DOHH2 (cell line): ENCODE measurements around the gene RHO.

Source experiments
- CTCF ChIP-seq: fragments of 200-600 bp; sonication (generic); IDR thresholded peaks from one replicate; pipeline ENCODE4 v1.5.1; 2014; ENCODE audit warnings: antibody characterized with exemption, mild to moderate bottlenecking, low read depth, low read length; ENCODE audit not compliant: poor library complexity, severe bottlenecking
- EZH2phosphoT487 ChIP-seq: fragments of 200-600 bp; sonication (generic); IDR thresholded peaks from 2 replicates; pipeline ENCODE4 v1.6.1; 2017; ENCODE audit warnings: borderline replicate concordance, mild to moderate bottlenecking, antibody characterized with exemption, low read length, moderate library complexity, mixed read lengths

- no peak for TF ChIP-seq CTCF
- TF ChIP-seq EZH2phosphoT487 = no peak
Observed at GRCh38 chr3:129573493-129573892, 45.1 kb downstream of the RHO start.
